Endothelial cell of umbilical vein (primary cell): Measurements from ENCODE around the gene TRMT2A. TPM values are rescaled to one million over a fixed set of nuclear protein-coding genes. Genes with fewer than 3 reads are reported as not detected.

ENCODE experiments used
- BruUV-seq: library from RNA; stranded (reverse); fragments of 400-500 nt; replicated peaks from 2 replicates; lab custom pipeline; 2021; lab: Mats Ljungman, UMichigan
- CTCF ChIA-PET: fragments of 300-600, 350-600 bp; sonication (Branson Sonifier 250); formaldehyde crosslinking; loops from one replicate; lab custom pipeline; 2021; ENCODE audit warnings: antibody characterized with exemption, inconsistent platforms; lab: Charles Lee
- POLR2A ChIA-PET: fragments of 300-600, 350-600 bp; sonication (Branson Sonifier 250); formaldehyde crosslinking; loops from one replicate; lab custom pipeline; 2021; ENCODE audit warnings: antibody characterized with exemption, inconsistent platforms; lab: Charles Lee
- DNase-seq: peaks from one replicate; pipeline ENCODE4 v3.0.0-alpha.2; 2011; ENCODE audit warnings: low read depth, low spot score
- FAIRE-seq: peaks from 2 replicates; lab custom pipeline; 2011; peaks lifted over from hg19 to GRCh38; lab: Jason Lieb, UNC
- H2AFZ ChIP-seq: 2 replicates; pipeline ENCODE4 v1.6.0; 2012; ENCODE audit warnings: low read depth, low read length, control low read depth, inconsistent platforms
- H3K27ac ChIP-seq: 2 replicates; pipeline ENCODE4 v1.5.1; 2011; ENCODE audit warnings: low read depth, mild to moderate bottlenecking, control low read depth, low read length, moderate library complexity; ENCODE audit not compliant: insufficient read depth
- H3K27me3 ChIP-seq, 2 experiments: 2 replicates each; pipeline versions ENCODE4 v1.6.0 to v1.6.1; 2011; ENCODE audit warnings: low read length in 2 of 2, mixed read lengths in 1 of 2; ENCODE audit not compliant: control insufficient read depth in 2 of 2, insufficient read depth in 2 of 2
- H3K36me3 ChIP-seq, 2 experiments: 2 replicates in 1 of 2; 3 replicates in 1 of 2; pipeline ENCODE4 v1.5.1; 2011; ENCODE audit warnings: low read length in 2 of 2, mild to moderate bottlenecking in 1 of 2, moderate library complexity in 1 of 2; ENCODE audit not compliant: control insufficient read depth in 2 of 2, insufficient read depth in 2 of 2; ENCODE audit errors: extremely low read depth in 1 of 2
- H3K4me1 ChIP-seq: 3 replicates; pipeline ENCODE4 v1.5.1; 2011; ENCODE audit warnings: mild to moderate bottlenecking, low read length; ENCODE audit not compliant: control insufficient read depth, insufficient read depth; ENCODE audit errors: extremely low read depth
- H3K4me2 ChIP-seq: 2 replicates; pipeline ENCODE4 v1.6.1; 2011; ENCODE audit warnings: low read length, control low read depth, mixed read lengths; ENCODE audit not compliant: insufficient read depth
- H3K4me3 ChIP-seq, 3 experiments: fragments of 200-600 bp in 1 of 3; sonication (generic), shearing (Covaris generic) in 1 of 3; replicated peaks in 1 of 3; 2 replicates each; pipeline ENCODE4 v1.5.1; 2011 to 2016; ENCODE audit warnings: control low read depth in 3 of 3, low read length in 3 of 3, mild to moderate bottlenecking in 2 of 3, inconsistent platforms in 1 of 3, low read depth in 1 of 3, moderate library complexity in 1 of 3; ENCODE audit not compliant: insufficient read depth in 1 of 3
- H3K79me2 ChIP-seq: 2 replicates; pipeline ENCODE4 v1.6.0; 2012; ENCODE audit warnings: low read length, inconsistent platforms; ENCODE audit not compliant: control insufficient read depth, insufficient read depth
- H3K9ac ChIP-seq: replicated peaks from 2 replicates; pipeline ENCODE3; 2011; ENCODE audit warnings: low read length, control low read depth; ENCODE audit not compliant: insufficient read depth; ENCODE audit errors: extremely low read depth
- H3K9me1 ChIP-seq: replicated peaks from 3 replicates; pipeline ENCODE4 v1.6.0; 2011; ENCODE audit warnings: mild to moderate bottlenecking, low read length; ENCODE audit not compliant: control insufficient read depth, insufficient read depth; ENCODE audit errors: extremely low read depth
- H3K9me3 ChIP-seq: replicated peaks from 2 replicates; pipeline ENCODE4 v1.5.1; 2012; ENCODE audit warnings: low read length, inconsistent platforms; ENCODE audit not compliant: control insufficient read depth, insufficient read depth
- H4K20me1 ChIP-seq: replicated peaks from 2 replicates; pipeline ENCODE3; 2011; ENCODE audit warnings: mild to moderate bottlenecking, low read length; ENCODE audit not compliant: control insufficient read depth, insufficient read depth; ENCODE audit errors: extremely low read depth
- CTCF ChIP-seq, 2 donors: IDR thresholded peaks; 1 replicate in 1 of 2; 2 replicates in 1 of 2; pipeline ENCODE4 v1.5.1; 2011; ENCODE audit warnings: low read length in 2 of 2, mild to moderate bottlenecking in 2 of 2, moderate library complexity in 2 of 2, control low read depth in 1 of 2, inconsistent platforms in 1 of 2, low read depth in 1 of 2; ENCODE audit not compliant: insufficient read depth in 1 of 2; ENCODE audit errors: extremely low read depth in 1 of 2
- EZH2 ChIP-seq: IDR thresholded peaks from 2 replicates; pipeline ENCODE4 v1.6.1; 2012; ENCODE audit warnings: borderline replicate concordance, low read depth, mild to moderate bottlenecking, moderate library complexity, low read length, inconsistent platforms; ENCODE audit not compliant: severe bottlenecking
- FOS ChIP-seq: IDR thresholded peaks from 2 replicates; pipeline ENCODE4 v1.6.1; 2011; ENCODE audit warnings: mild to moderate bottlenecking, low read length, moderate library complexity, borderline replicate concordance; ENCODE audit not compliant: insufficient read depth
- GATA2 ChIP-seq: IDR thresholded peaks from 2 replicates; pipeline ENCODE4 v1.7.0; 2011; ENCODE audit warnings: low read depth, mild to moderate bottlenecking, moderate library complexity, mixed read lengths, low read length; ENCODE audit not compliant: insufficient read length, insufficient read depth
- JUN ChIP-seq: IDR thresholded peaks from 2 replicates; pipeline ENCODE4 v1.6.1; 2011; ENCODE audit warnings: borderline replicate concordance, low read depth; ENCODE audit not compliant: insufficient read length, insufficient read depth
- MAX ChIP-seq: IDR thresholded peaks from 2 replicates; pipeline ENCODE4 v1.6.1; 2011; ENCODE audit not compliant: insufficient read depth, insufficient read length
- MYC ChIP-seq: IDR thresholded peaks from one replicate; pipeline ENCODE4 v1.6.1; 2011; ENCODE audit warnings: mild to moderate bottlenecking, low read depth, low read length
- POLR2A ChIP-seq: IDR thresholded peaks from 2 replicates; pipeline ENCODE4 v1.6.1; 2012; ENCODE audit warnings: low read depth, mild to moderate bottlenecking, control low read depth, low read length
- POLR2AphosphoS5 ChIP-seq: IDR thresholded peaks from 2 replicates; pipeline ENCODE4 v1.6.1; 2012; ENCODE audit warnings: low read depth, mild to moderate bottlenecking, control low read depth, low read length, moderate library complexity; ENCODE audit not compliant: insufficient read depth
- dilution Hi-C: fragments of 300-500 bp; cut with MboI; formaldehyde crosslinking; loops from one replicate; pipeline ENCODE4 v1.15.0; 2019; ENCODE audit warnings: low sequenced_read_pairs; ENCODE audit not compliant: extremely low pct_ligation_motif_present
- intact Hi-C: fragments of 100-400 bp; cut with micrococcal nuclease; formaldehyde crosslinking; loops from one replicate; pipeline ENCODE4 v1.10.0; 2022
- polyA plus RNA-seq, 4 experiments: library from polyadenylated mRNA; depleted of rRNA in 3 of 4; stranded (reverse) in 3 of 4; unstranded in 1 of 4; fragments of >200 nt; gene quantifications; 2 replicates each; pipeline versions ENCODE4 v1.2.1 to v1.2.3, GENCODE V29; 2011 to 2012; ENCODE audit warnings: missing spikeins in 1 of 4
- total RNA-seq: library from RNA; stranded (reverse); gene quantifications from 2 replicates; pipeline ENCODE4 v1.2.3, GENCODE V29; 2021

Gene TRMT2A
- total and polyA plus RNA-seq, 2 donors (not counting 3 experiments of a cell fraction or from before 2014, with no cell fraction given), result 51.2 to 61.9 TPM

- H4K20me1 ChIP-seq, result no peaks in the 10 kb centered on the region
- H3K4me3 ChIP-seq, result no peak overlapping the region
- no peaks in the 10 kb centered on the region for H3K27me3 ChIP-seq
- intact Hi-C loops (no loop called here), dilution Hi-C loops (no loop called here)
- TF ChIP-seq FOS, result no peak
- no peak for TF ChIP-seq POLR2A
- no peak for TF ChIP-seq GATA2
- no peak for TF ChIP-seq CTCF (IDR thresholded peaks at IDR 0.05; ENCODE audit: extremely low read depth in 1 of 2, insufficient read depth in 1 of 2, low read depth in 1 of 2, low read length in 2 of 2)
- TF ChIP-seq POLR2AphosphoS5, result no peak
- no peak for TF ChIP-seq JUN
- TF ChIP-seq MYC, result no peak
- no peak for TF ChIP-seq EZH2
- no peak for TF ChIP-seq MAX
- no peak overlapping the region for H2AFZ ChIP-seq
- no peak overlapping the region for H3K9ac ChIP-seq
- FAIRE-seq (no peak), DNase-seq (no peak)
- H3K36me3 ChIP-seq, result peaks cover 15 to 74% of the 10 kb centered on the region in 2 experiments
- H3K27ac ChIP-seq, result no peak overlapping the region
- BruUV-seq, result no TSS peak
- H3K9me3 ChIP-seq, result no peaks in the 10 kb centered on the region
- CTCF ChIA-PET, result interaction anchor here (0.9 kb wide), 1 partner anchor 20 kb away, joined by 3 read pairs; no protein-coding TSS in a partner anchor
- H3K79me2 ChIP-seq, result peaks cover 8% of the 10 kb centered on the region
- POLR2A ChIA-PET, result interaction anchor here (0.6 kb wide), 1 partner anchor 65 kb away, joined by 4 read pairs; no protein-coding TSS in a partner anchor
- H3K4me2 ChIP-seq, result no peak overlapping the region
- no peaks in the 10 kb centered on the region for H3K4me1 ChIP-seq
- H3K9me1 ChIP-seq, result no peaks in the 10 kb centered on the region
Observed at GRCh38 chr22:20109411-20110358, 7.3 kb downstream of the TRMT2A start.
